ENCODE data around the gene LDHB.
"Not testable (repeated sequence)": the region's sequence is repeated elsewhere in the genome, so short reads cannot be mapped to it uniquely, and the experiment has no call there.

The LDHB gene

GRCh38 chr12:21676776-21677175 lies 19.1 kb upstream of the LDHB start:
- DNase-seq (no peak), ATAC-seq (replicated peaks) (no peak)
- Mint-ChIP-seq H3K4me3 (peak overlapping the region in 1 of 2 donors; percentile 33), H3K9me3 (no peaks in the 10 kb centered on the region), H3K27me3 (peaks cover 8 to 13% of the 10 kb centered on the region in 2 donors), H3K27ac (peak overlapping the region in 1 of 2 donors; percentile 7), H3K4me1 (ENCODE audit: low read depth in 2 of 2) (peaks cover 6 to 8% of the 10 kb centered on the region in 2 donors), H3K36me3 (ENCODE audit: insufficient read depth) (peaks cover 4% of the 10 kb centered on the region)

DNA sequence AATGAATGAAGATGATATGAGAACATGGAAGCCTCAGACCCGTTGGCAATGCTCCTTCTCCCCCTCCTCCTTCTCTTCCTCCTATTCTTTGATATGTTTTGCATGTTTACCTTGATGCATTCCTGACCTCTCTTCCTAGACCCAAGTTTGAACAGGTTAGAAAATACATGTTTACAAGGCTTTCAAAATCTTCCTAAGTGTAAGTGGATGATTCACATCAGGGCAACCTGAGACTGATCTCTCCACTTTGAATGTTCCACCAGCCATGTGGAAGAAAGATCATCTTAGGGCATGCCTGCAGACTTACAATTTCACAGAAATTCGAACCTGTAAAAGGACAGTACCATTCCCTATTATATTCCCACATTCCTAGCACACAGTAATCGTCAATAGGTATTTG lies 18.0 kb upstream of the LDHB start:
- no peak overlapping the region for H3K27ac Mint-ChIP-seq
- H3K27me3 Mint-ChIP-seq, result peaks cover 11 to 14% of the 10 kb centered on the region in 2 donors
- peaks cover 4% of the 10 kb centered on the region for H3K36me3 Mint-ChIP-seq (ENCODE audit: insufficient read depth)
- ATAC-seq (replicated peaks), result no peak
- H3K4me1 Mint-ChIP-seq (ENCODE audit: low read depth in 2 of 2), result peaks cover 6 to 8% of the 10 kb centered on the region in 2 donors
- no peaks in the 10 kb centered on the region for H3K9me3 Mint-ChIP-seq
- no peak overlapping the region for H3K4me3 Mint-ChIP-seq
- DNase-seq, result no peak

DNA sequence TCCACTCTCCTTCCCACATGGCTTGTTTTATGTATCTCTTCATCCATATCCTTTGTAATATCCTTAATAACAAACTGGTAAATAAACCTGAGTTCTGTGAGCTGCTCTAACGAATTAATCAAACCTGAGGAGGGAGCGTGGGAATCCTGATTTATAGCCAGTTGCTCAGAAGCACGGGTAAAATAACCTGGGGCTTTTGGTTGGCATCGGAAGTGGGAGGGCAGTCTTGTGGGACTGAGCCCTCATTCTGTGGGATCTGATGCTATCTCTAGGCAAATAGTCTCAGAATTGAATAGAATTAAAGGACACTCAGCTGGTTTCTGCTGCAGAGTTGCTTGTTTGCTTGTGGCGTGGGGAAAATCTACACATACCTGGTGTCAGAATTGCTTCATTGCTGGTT lies 17.5 kb upstream of the LDHB start:
- Mint-ChIP-seq H3K4me1 (ENCODE audit: low read depth in 2 of 2) (peaks cover 6 to 8% of the 10 kb centered on the region in 2 donors), H3K9me3 (no peaks in the 10 kb centered on the region), H3K36me3 (ENCODE audit: insufficient read depth) (peaks cover 4% of the 10 kb centered on the region), H3K27me3 (peaks cover 17 to 19% of the 10 kb centered on the region in 2 donors), H3K27ac (no peak overlapping the region), H3K4me3 (no peak overlapping the region)
- ATAC-seq (replicated peaks), result no peak
- DNase-seq, result no peak

- not testable (repeated sequence) for ATAC-seq (replicated peaks); H3K4me1 Mint-ChIP-seq (ENCODE audit: low read depth in 2 of 2); H3K36me3 Mint-ChIP-seq (ENCODE audit: insufficient read depth); H3K4me3 Mint-ChIP-seq; H3K27ac Mint-ChIP-seq; DNase-seq; H3K9me3 Mint-ChIP-seq
- H3K27me3 Mint-ChIP-seq, result peaks cover 24 to 27% of the 10 kb centered on the region in 2 donors
Measured at GRCh38 chr12:21673830-21674552, 16.3 kb upstream of the LDHB start.

DNA sequence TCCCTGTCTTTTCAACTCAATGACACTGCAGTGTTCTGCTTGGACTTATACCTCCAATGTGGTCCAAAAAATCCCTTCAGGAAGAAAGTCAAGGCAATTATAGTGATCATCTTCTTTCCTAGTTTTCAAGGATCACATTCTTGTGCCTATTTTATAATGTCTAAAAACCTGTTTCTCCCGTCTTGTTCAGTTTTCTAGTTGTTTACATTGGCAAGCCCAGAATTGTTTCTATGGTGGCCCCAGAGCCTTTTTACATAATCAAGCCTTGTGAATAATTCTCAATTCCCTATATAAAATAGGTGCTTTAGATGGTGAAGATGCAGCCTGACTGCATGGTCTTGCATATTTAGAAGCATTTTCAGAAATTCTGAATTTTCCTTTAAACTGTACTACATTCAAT lies 14.5 kb upstream of the LDHB start:
- H3K27me3 Mint-ChIP-seq, result peaks cover 37 to 42% of the 10 kb centered on the region in 2 donors
- H3K4me1 Mint-ChIP-seq (ENCODE audit: low read depth in 2 of 2), result peaks cover 0 to 4% of the 10 kb centered on the region in 2 donors
- DNase-seq, result no peak
- H3K27ac Mint-ChIP-seq, result no peak overlapping the region
- ATAC-seq (replicated peaks), result no peak
- no peak overlapping the region for H3K4me3 Mint-ChIP-seq
- H3K9me3 Mint-ChIP-seq, result no peaks in the 10 kb centered on the region
- H3K36me3 Mint-ChIP-seq (ENCODE audit: insufficient read depth), result peaks cover 1% of the 10 kb centered on the region

DNA sequence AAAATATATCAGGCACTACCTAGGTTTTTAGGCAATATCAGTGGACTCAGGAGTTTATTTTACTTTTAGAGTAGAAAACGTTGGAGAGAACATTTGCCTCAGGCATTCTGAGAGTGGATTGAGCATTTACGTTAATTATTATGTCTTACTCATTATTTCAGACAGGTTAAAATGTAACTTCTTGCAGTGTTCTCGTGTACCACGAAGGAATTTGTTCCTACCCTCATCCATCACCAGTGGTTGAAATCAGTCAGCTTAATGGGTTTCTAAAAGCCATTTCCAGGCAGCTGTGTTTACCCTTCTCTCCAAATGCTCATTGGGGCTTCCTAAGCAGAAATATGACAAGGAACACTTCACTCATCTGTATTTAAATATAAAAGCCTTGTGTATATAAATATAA lies 9.1 kb upstream of the LDHB start:
- no peaks in the 10 kb centered on the region for H3K4me1 Mint-ChIP-seq (ENCODE audit: low read depth in 2 of 2)
- no peaks in the 10 kb centered on the region for H3K36me3 Mint-ChIP-seq (ENCODE audit: insufficient read depth)
- H3K4me3 Mint-ChIP-seq, result no peak overlapping the region
- H3K27me3 Mint-ChIP-seq, result peaks cover 36 to 40% of the 10 kb centered on the region in 2 donors
- no peak overlapping the region for H3K27ac Mint-ChIP-seq
- DNase-seq (no peak), ATAC-seq (replicated peaks) (no peak)
- no peaks in the 10 kb centered on the region for H3K9me3 Mint-ChIP-seq

DNA sequence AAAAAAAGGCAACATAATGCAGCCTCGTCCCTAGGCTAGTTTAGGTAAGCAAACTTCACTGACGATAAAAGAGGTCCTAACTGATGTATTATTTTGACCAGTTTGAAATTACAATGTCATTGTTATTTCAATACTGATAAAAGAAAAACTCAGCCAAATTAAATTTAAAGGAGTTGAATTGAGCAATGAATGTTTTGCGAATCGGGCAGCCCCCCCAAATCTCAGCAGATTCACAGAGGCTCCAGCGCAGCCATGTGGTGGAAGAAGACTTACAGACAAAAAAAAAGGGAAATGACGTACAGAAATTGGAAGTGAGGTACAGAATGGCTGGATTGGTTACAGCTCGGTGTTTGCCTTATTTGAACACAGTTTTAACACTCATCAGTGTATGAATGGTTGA lies 8.2 kb upstream of the LDHB start:
- H3K4me1 Mint-ChIP-seq (ENCODE audit: low read depth in 2 of 2), result no peaks in the 10 kb centered on the region
- no peaks in the 10 kb centered on the region for H3K36me3 Mint-ChIP-seq (ENCODE audit: insufficient read depth)
- H3K4me3 Mint-ChIP-seq, result no peak overlapping the region
- no peak for DNase-seq
- peaks cover 35 to 40% of the 10 kb centered on the region in 2 donors for H3K27me3 Mint-ChIP-seq
- no peaks in the 10 kb centered on the region for H3K9me3 Mint-ChIP-seq
- ATAC-seq (replicated peaks), result no peak
- H3K27ac Mint-ChIP-seq, result no peak overlapping the region

DNA sequence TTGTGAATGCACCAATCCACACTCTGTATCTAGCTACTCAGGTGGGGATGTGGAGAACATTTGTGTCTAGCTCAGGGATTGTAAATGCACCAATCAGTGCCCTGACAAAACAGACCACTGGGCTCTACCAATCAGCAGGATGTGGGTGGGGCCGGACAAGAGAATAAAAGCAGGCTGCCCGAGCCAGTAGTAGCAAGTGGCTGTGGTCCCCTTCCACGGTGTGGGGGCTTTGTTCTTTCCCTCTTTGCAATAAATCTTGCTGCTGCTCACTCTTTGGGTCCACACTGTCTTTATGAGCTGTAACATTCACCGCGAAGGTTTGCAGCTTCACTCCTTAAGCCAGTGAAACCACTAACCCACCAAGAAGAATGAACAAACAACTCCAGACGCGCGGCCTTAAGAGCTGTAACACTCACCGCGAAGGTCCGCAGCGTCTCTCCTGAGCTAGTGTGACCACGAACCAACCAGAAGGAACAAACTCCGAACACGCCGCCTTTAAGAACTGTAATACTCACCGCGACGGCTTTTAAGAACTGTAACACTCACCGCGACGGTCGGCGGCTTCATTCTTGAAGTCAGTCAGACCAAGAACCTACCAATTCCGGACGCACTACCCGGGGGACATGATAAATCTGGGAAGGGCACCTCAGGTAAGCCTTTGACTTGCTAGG lies 4.6 kb upstream of the LDHB start:
- peaks cover 4 to 9% of the 10 kb centered on the region in 2 donors for H3K4me1 Mint-ChIP-seq (ENCODE audit: low read depth in 2 of 2)
- peaks cover 11% of the 10 kb centered on the region for H3K36me3 Mint-ChIP-seq (ENCODE audit: insufficient read depth)
- ATAC-seq (replicated peaks) (no peak), DNase-seq (no peak)
- H3K9me3 Mint-ChIP-seq, result no peaks in the 10 kb centered on the region
- no peak overlapping the region for H3K27ac Mint-ChIP-seq
- peaks cover 4 to 16% of the 10 kb centered on the region in 2 donors for H3K27me3 Mint-ChIP-seq
- H3K4me3 Mint-ChIP-seq, result no peak overlapping the region

DNA sequence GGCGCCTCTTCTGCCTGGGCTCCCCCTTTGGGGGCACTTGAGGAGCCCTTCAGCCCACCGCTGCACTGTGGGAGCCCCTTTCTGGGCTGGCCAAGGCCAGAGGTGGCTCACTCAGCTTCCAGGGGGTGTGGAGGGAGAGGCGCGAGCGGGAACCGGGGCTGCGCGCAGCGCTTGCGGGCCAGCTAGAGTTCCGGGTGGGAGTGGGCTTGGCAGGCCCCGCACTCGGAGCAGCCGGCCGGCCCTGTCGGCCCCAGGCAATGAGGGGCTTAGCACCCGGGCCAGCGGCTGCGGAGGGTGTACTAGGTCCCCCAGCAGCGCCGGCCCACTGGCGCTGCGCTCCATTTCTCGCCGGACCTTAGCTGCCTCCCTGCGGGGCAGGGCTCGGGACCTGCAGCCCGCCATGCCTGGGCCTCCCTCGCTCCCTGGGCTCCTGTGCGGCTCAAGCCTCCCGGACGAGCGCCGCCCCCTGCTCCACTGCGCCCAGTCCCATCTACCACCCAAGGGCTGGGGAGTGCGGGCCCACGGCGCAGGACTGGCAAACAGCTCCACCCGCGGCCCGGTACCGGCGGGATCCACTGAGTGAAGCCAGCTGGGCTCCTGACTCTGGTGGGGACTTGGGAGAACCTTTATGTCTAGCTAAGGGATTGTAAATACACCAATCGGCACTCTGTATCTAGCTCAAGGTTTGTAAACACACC lies 3.9 kb upstream of the LDHB start:
- ATAC-seq (replicated peaks); H3K4me3 Mint-ChIP-seq; DNase-seq; H3K9me3 Mint-ChIP-seq; H3K27ac Mint-ChIP-seq: not testable (repeated sequence)
- Mint-ChIP-seq H3K36me3 (ENCODE audit: insufficient read depth) (peaks cover 16% of the 10 kb centered on the region), H3K27me3 (peaks cover 0 to 16% of the 10 kb centered on the region in 2 donors), H3K4me1 (ENCODE audit: low read depth in 2 of 2) (peaks cover 9 to 15% of the 10 kb centered on the region in 2 donors)

DNA sequence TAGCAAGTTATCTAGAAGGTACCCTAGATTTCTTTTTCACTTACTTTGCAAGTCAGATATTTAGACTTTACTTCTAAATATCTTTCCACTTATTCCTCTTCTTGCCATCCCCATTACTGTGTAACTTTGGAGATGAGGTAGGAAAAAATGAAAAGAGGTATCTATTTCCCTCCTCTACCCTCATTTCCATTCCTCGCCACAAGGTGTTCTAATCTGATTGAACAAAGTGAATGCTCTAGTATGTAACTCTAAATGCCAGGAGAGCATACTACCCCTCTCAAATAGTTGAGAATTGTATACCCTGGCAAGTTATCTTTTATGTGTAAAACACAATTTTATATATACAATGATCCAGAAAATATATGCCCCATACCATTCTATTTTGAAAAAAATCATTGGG lies 1.7 kb upstream of the LDHB start:
- Mint-ChIP-seq H3K4me3 (no peak overlapping the region), H3K9me3 (no peaks in the 10 kb centered on the region), H3K27me3 (peaks cover 0 to 8% of the 10 kb centered on the region in 2 donors), H3K36me3 (ENCODE audit: insufficient read depth) (peaks cover 28% of the 10 kb centered on the region), H3K27ac (no peak overlapping the region), H3K4me1 (ENCODE audit: low read depth in 2 of 2) (peaks cover 27 to 30% of the 10 kb centered on the region in 2 donors)
- no peak for DNase-seq
- ATAC-seq (replicated peaks), result no peak

GRCh38 chr12:21656905-21657325 lies 727 bp downstream of the LDHB start:
- ATAC-seq (replicated peaks), result peak; percentile 22
- H3K27ac Mint-ChIP-seq, result peak overlapping the region; percentile 92 to 95
- peaks cover 49% of the 10 kb centered on the region for H3K36me3 Mint-ChIP-seq (ENCODE audit: insufficient read depth)
- H3K4me3 Mint-ChIP-seq, result peak overlapping the region; percentile 94 to 95
- no peaks in the 10 kb centered on the region for H3K9me3 Mint-ChIP-seq
- DNase-seq, result peak; percentile 10 to 18 (median 17)
- no peaks in the 10 kb centered on the region for H3K27me3 Mint-ChIP-seq
- peaks cover 39 to 48% of the 10 kb centered on the region in 2 donors for H3K4me1 Mint-ChIP-seq (ENCODE audit: low read depth in 2 of 2)

GRCh38 chr12:21655591-21655990 lies 2.1 kb downstream of the LDHB start:
- no peak for ATAC-seq (replicated peaks)
- H3K27ac Mint-ChIP-seq, result peak overlapping the region; percentile 92 to 95
- DNase-seq, result no peak
- H3K27me3 Mint-ChIP-seq, result no peaks in the 10 kb centered on the region
- H3K9me3 Mint-ChIP-seq, result no peaks in the 10 kb centered on the region
- H3K36me3 Mint-ChIP-seq (ENCODE audit: insufficient read depth), result peaks cover 53% of the 10 kb centered on the region
- H3K4me1 Mint-ChIP-seq (ENCODE audit: low read depth in 2 of 2), result peaks cover 43 to 61% of the 10 kb centered on the region in 2 donors
- H3K4me3 Mint-ChIP-seq, result peak overlapping the region; percentile 94 to 95

GRCh38 chr12:21651821-21652220 lies 5.8 kb downstream of the LDHB start:
- no peak for DNase-seq
- Mint-ChIP-seq H3K4me1 (ENCODE audit: low read depth in 2 of 2) (peaks cover 35 to 73% of the 10 kb centered on the region in 2 donors), H3K4me3 (no peak overlapping the region), H3K9me3 (no peaks in the 10 kb centered on the region), H3K27me3 (no peaks in the 10 kb centered on the region), H3K36me3 (ENCODE audit: insufficient read depth) (peaks cover 58% of the 10 kb centered on the region), H3K27ac (no peak overlapping the region)
- ATAC-seq (replicated peaks), result no peak

All from effector memory CD8-positive, alpha-beta T cell (primary cell).